Middle frontal gyrus (tissue), 1 donor: Measurements from ENCODE around the gene ANLN.
A peak's percentile ranks its signal among the peaks of the same experiment; 100 is the strongest.

ENCODE experiments used
- DNase-seq: peaks from one replicate; pipeline ENCODE4 v3.0.0-alpha.2; 2015; ENCODE audit warnings: low spot score; ENCODE audit errors: extremely low spot score

The ANLN gene, protein sequence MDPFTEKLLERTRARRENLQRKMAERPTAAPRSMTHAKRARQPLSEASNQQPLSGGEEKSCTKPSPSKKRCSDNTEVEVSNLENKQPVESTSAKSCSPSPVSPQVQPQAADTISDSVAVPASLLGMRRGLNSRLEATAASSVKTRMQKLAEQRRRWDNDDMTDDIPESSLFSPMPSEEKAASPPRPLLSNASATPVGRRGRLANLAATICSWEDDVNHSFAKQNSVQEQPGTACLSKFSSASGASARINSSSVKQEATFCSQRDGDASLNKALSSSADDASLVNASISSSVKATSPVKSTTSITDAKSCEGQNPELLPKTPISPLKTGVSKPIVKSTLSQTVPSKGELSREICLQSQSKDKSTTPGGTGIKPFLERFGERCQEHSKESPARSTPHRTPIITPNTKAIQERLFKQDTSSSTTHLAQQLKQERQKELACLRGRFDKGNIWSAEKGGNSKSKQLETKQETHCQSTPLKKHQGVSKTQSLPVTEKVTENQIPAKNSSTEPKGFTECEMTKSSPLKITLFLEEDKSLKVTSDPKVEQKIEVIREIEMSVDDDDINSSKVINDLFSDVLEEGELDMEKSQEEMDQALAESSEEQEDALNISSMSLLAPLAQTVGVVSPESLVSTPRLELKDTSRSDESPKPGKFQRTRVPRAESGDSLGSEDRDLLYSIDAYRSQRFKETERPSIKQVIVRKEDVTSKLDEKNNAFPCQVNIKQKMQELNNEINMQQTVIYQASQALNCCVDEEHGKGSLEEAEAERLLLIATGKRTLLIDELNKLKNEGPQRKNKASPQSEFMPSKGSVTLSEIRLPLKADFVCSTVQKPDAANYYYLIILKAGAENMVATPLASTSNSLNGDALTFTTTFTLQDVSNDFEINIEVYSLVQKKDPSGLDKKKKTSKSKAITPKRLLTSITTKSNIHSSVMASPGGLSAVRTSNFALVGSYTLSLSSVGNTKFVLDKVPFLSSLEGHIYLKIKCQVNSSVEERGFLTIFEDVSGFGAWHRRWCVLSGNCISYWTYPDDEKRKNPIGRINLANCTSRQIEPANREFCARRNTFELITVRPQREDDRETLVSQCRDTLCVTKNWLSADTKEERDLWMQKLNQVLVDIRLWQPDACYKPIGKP

GRCh38 chr7:36389371-36390198 lies at the start of gene ANLN:
Gene ANLN (plus strand): TSS chr7:36389862. CDS start chr7:36390027, 165 bp downstream.
- DNase-seq: peak; percentile 84

DNA sequence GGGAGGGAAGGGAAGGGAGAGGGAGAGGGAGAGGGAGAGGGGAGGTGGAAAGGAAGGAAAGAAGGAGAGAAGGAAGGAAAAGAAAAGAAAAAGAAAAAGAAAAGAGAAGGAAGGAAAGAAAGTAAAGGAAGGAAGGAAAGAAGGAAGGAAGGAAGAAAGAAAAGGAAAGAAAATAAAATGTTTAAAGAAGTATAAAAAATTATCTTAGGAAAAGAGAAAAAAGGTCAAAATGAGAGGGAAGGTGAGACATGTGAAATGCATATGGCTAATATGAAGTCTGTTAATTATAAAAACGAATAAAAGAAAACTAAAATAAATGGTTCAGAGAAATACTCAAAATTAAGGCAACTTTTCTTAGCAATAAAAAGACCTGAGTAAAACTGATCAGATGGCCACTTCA lies 46.1 kb upstream of the ANLN start:
- no peak for DNase-seq

GRCh38 chr7:36344622-36345021 lies 45.0 kb upstream of the ANLN start:
- no peak for DNase-seq

- DNase-seq: no peak
Observed at GRCh38 chr7:36346260-36346831, 43.3 kb upstream of the ANLN start.

DNA sequence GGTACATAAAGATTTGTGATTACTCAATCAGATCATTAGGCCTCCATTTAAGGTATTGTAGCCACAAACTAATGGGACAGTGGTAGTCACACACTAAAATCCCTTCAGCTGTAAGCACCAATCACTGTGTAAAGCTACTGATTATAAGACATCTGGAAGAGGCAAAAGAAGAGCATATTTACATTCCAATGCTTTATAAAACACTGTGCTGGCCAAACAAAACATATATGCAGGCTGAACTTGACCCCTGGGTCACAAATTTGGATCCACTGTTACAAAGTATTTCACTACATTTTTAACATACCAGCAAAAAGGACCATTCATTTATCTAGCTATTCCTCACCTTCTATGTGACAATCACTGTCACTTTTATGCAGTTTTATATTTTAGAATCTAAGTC lies 41.4 kb upstream of the ANLN start:
- no peak for DNase-seq

DNA sequence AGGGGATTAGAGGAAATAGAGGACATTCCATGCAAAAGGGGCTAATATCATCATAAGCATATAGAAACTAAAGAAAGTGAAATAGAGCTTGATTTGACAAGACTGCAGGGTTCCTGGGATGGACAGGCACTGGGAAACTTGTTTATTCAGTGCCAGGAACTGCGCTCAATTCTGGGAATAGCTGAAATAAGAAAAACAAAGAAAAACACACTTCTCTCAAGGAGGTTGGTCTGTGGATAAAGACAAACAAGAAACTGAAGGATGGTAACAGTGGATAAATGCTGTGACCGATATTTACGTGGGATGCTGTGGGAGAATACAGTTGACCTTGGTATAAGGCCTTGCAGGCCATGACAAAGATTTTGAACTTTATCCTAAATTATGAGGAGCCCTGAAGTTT lies 40.9 kb upstream of the ANLN start:
- no peak for DNase-seq

- no peak for DNase-seq
Observed at GRCh38 chr7:36349626-36350025, 40.0 kb upstream of the ANLN start.

DNA sequence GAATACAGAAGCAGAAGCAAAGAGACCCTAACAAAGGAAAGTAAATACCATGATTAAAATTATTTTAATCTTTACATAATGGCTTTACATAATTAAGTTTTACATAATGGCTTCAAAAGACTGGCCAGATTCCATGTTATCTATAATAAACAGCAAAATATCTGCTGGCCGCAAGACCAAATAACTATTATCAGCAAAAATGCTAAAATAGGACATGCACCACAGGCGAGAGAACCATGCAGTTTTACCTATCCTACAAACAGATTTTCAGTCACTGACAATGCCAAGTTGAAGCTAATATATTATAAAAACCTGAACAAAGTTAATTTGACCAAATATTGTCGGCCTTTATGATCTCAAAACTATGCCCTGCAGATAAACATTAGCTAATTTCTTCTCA lies 34.2 kb upstream of the ANLN start:
- DNase-seq: no peak

GRCh38 chr7:36357054-36357453 lies 32.6 kb upstream of the ANLN start:
- DNase-seq: no peak

GRCh38 chr7:36358589-36358988 lies 31.1 kb upstream of the ANLN start:
- DNase-seq: no peak

DNA sequence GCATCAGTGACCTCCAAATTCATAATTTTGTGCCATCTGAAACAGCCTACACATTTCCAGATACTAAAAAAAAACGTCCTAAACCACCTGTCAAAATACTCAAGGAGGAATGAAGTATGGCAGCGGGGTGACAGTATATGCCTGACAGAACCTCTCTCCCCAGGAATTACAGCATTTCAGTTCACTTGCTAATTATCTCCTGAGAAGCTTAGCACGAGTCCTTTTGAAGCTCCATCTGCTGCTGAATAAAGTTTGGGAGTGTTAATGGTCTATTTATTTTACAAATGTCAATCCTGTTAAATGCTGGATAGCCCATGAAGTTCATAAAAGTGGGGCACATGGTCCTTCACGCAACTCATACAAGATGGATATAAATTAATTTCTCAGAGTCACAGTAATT lies 29.4 kb upstream of the ANLN start:
- no peak for DNase-seq

- no peak for DNase-seq
Observed at GRCh38 chr7:36361227-36361626, 28.4 kb upstream of the ANLN start.

DNA sequence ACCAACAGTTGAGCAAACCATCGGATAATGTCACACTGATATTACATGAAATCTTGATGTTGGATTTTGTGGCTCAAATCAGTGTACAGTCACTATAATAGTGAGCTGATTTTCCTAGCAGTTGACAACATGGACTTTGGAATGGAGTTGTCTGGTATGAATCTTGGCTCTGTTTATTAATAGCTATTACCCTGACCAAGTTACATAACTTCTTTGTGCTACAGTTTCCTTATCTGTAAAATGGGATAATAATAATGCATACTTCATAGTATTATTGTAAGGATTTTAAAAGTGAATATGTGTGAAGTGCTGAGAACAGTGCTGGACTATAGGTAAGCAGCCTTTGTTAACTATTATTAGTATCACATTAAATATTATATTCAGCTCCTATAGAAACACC lies 26.1 kb upstream of the ANLN start:
- no peak for DNase-seq

DNA sequence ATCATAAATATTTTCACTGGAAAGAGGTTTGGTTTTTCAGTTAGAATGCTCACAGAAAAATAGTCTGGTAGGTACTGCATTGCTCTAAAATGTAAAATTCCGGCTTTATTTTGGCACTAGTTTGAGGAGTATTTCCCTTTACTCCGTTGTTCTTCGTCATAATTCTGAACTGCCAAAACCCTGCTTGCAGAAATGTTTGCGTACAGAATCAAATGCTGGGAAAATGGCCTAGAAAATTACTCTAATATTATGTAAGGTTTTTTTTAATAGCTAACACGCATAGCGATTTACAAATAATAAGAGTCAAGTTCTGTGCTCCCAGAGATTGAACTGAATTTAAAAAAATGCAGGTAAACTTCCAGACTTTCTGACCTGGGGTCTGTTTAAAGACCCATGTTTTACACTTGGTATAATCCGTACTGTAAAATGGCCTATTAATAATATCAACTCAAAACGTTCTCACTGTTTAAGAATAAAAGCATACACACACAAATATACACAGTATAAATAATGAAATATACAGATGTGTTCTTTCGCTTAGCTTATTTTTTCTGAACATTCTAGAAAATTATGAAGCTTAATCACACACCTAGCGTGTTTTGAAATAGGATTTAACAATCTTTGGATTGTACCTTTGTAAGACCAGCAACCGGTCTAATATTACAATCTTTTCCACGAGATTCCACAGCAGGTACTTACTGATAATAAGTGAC lies 23.5 kb upstream of the ANLN start:
- no peak for DNase-seq

DNA sequence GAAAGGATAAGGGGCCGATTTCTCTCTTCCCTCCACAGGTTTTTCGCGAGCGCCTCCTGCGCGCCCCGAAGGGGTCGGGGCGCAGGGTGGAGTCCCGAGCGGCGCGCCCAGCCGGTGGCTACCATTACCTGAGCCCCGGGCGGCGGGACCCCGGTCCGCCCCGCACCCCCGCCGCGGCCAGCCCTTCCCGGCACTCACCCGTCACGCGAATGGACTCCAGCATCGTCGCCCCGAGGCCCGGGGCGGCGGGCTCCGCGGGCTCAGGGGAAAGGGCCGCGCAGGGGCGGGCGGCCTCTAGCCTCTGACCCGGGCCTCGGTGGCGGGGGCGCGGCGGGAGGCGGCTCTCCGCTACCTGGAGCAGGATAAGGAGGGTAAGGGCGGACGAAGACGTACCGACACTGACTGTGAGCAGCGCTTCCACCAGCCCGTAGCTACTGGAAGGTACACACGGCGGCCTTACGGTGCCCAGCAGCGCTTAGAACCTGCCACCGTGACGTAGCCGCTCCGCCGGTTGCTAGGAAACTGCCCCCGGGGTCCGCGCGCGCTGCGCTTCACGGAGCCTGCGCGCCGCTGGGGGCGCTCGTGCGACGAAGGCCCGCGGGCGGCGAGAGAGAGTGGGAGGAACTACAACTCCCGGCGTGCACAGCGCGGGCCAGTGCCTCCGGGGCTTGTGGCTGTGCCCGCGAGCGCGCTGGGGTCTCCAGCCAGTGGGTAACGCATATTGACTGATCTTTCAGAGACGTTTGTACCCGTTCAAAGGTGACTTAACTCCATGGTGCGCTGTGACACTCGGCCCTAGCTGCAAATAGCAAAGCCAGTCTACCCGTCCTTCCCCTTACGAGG lies 22.7 kb upstream of the ANLN start:
- peak; percentile 91 for DNase-seq

- no peak for DNase-seq
Observed at GRCh38 chr7:36367561-36368077, 22.0 kb upstream of the ANLN start.

- no peak for DNase-seq
Observed at GRCh38 chr7:36368496-36368895, 21.2 kb upstream of the ANLN start.

- DNase-seq: no peak
Observed at GRCh38 chr7:36369171-36369570, 20.5 kb upstream of the ANLN start.

GRCh38 chr7:36370046-36370445 lies 19.6 kb upstream of the ANLN start:
- no peak for DNase-seq
